Loucy (cell line): ENCODE data around the gene ZNF254.

Source experiments
- EZH2phosphoT487 ChIP-seq: fragments of 200-600 bp; IDR thresholded peaks from 2 replicates; pipeline ENCODE4 v1.6.1; 2018; ENCODE audit warnings: antibody characterized with exemption, mild to moderate bottlenecking, moderate library complexity, borderline replicate concordance
- TF ChIP-seq, protein P1 (sequence below): fragments of 200-600 bp; sonication (generic); conservative IDR thresholded peaks from 2 replicates; pipeline ENCODE4 v1.5.1; 2014; ENCODE audit warnings: mild to moderate bottlenecking, antibody characterized with exemption, low read length

GRCh38 chr19:24166055-24166454 lies 79.1 kb downstream of the ZNF254 start:
- TF ChIP-seq, protein P1, sequence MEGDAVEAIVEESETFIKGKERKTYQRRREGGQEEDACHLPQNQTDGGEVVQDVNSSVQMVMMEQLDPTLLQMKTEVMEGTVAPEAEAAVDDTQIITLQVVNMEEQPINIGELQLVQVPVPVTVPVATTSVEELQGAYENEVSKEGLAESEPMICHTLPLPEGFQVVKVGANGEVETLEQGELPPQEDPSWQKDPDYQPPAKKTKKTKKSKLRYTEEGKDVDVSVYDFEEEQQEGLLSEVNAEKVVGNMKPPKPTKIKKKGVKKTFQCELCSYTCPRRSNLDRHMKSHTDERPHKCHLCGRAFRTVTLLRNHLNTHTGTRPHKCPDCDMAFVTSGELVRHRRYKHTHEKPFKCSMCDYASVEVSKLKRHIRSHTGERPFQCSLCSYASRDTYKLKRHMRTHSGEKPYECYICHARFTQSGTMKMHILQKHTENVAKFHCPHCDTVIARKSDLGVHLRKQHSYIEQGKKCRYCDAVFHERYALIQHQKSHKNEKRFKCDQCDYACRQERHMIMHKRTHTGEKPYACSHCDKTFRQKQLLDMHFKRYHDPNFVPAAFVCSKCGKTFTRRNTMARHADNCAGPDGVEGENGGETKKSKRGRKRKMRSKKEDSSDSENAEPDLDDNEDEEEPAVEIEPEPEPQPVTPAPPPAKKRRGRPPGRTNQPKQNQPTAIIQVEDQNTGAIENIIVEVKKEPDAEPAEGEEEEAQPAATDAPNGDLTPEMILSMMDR = no peak
- no peak for TF ChIP-seq EZH2phosphoT487
